Measurements from ENCODE around the gene TMBIM4. TPM values are rescaled to one million over a fixed set of nuclear protein-coding genes. Genes with fewer than 3 reads are reported as not detected.

The TMBIM4 gene
- total RNA-seq, 1 donor: 94.1 TPM

GRCh38 chr12:66140731-66141130 is 29.1 kb downstream of the TMBIM4 start:
- H3K4me2 ChIP-seq (ENCODE audit: insufficient read depth, low read length): no peak overlapping the region
- H2AFZ ChIP-seq (ENCODE audit: low read length): no peak overlapping the region
- no peak for DNase-seq (ENCODE audit: insufficient read length, low spot score, missing footprints)
- H3K4me1 ChIP-seq (ENCODE audit: insufficient read depth, low read length): no peaks in the 10 kb centered on the region
- no peaks in the 10 kb centered on the region for H3K9me3 ChIP-seq (ENCODE audit: low read depth, low read length)
- peaks cover 57% of the 10 kb centered on the region for H3K36me3 ChIP-seq (ENCODE audit: insufficient read depth, low read length)
- peaks cover 23% of the 10 kb centered on the region for H3K79me2 ChIP-seq (ENCODE audit: insufficient read depth, low read length)
- no peaks in the 10 kb centered on the region for H3K27me3 ChIP-seq (ENCODE audit: insufficient read depth, low read length)
- no peak overlapping the region for H3K4me3 ChIP-seq (ENCODE audit: insufficient read depth, low read length)
- no peak for TF ChIP-seq CTCF (IDR thresholded peaks at IDR 0.05; ENCODE audit: extremely low read depth, low read depth, low read length)
- no peak overlapping the region for H3K27ac ChIP-seq (ENCODE audit: low read depth, low read length)
- H4K20me1 ChIP-seq (ENCODE audit: insufficient read depth, low read length): no peaks in the 10 kb centered on the region

- H3K79me2 ChIP-seq (ENCODE audit: insufficient read depth, low read length): peaks cover 21% of the 10 kb centered on the region
- H3K27ac ChIP-seq (ENCODE audit: low read depth, low read length): no peak overlapping the region
- H3K36me3 ChIP-seq (ENCODE audit: insufficient read depth, low read length): peaks cover 53% of the 10 kb centered on the region
Measured at GRCh38 chr12:66139328-66139727, 30.5 kb downstream of the TMBIM4 start.

GRCh38 chr12:66137937-66138336 is 31.9 kb downstream of the TMBIM4 start:
- TF ChIP-seq CTCF (IDR thresholded peaks at IDR 0.05; ENCODE audit: extremely low read depth, low read depth, low read length): no peak
- no peak overlapping the region for H3K4me2 ChIP-seq (ENCODE audit: insufficient read depth, low read length)

More at GRCh38 chr12:66139328-66139727, 30.5 kb downstream of the TMBIM4 start:
- H3K4me3 ChIP-seq (ENCODE audit: insufficient read depth, low read length): no peak overlapping the region
- H3K9me3 ChIP-seq (ENCODE audit: low read depth, low read length): no peaks in the 10 kb centered on the region
- H4K20me1 ChIP-seq (ENCODE audit: insufficient read depth, low read length): no peaks in the 10 kb centered on the region
- DNase-seq (ENCODE audit: insufficient read length, low spot score, missing footprints): no peak
- H2AFZ ChIP-seq (ENCODE audit: low read length): no peak overlapping the region
- no peaks in the 10 kb centered on the region for H3K27me3 ChIP-seq (ENCODE audit: insufficient read depth, low read length)
- H3K4me1 ChIP-seq (ENCODE audit: insufficient read depth, low read length): no peaks in the 10 kb centered on the region
- TF ChIP-seq CTCF (IDR thresholded peaks at IDR 0.05; ENCODE audit: extremely low read depth, low read depth, low read length): no peak
- H3K4me2 ChIP-seq (ENCODE audit: insufficient read depth, low read length): no peak overlapping the region

GRCh38 chr12:66132408-66132807 is 37.4 kb downstream of the TMBIM4 start:
- H3K4me3 ChIP-seq (ENCODE audit: insufficient read depth, low read length): no peak overlapping the region
- peaks cover 5% of the 10 kb centered on the region for H4K20me1 ChIP-seq (ENCODE audit: insufficient read depth, low read length)
- peaks cover 25% of the 10 kb centered on the region for H3K36me3 ChIP-seq (ENCODE audit: insufficient read depth, low read length)
- no peak for TF ChIP-seq CTCF (IDR thresholded peaks at IDR 0.05; ENCODE audit: extremely low read depth, low read depth, low read length)
- H3K27me3 ChIP-seq (ENCODE audit: insufficient read depth, low read length): no peaks in the 10 kb centered on the region
- peaks cover 20% of the 10 kb centered on the region for H3K4me1 ChIP-seq (ENCODE audit: insufficient read depth, low read length)
- H2AFZ ChIP-seq (ENCODE audit: low read length): no peak overlapping the region
- peak overlapping the region; percentile 31 for H3K27ac ChIP-seq (ENCODE audit: low read depth, low read length)
- peak; percentile 85 for DNase-seq (ENCODE audit: insufficient read length, low spot score, missing footprints)
- no peaks in the 10 kb centered on the region for H3K9me3 ChIP-seq (ENCODE audit: low read depth, low read length)
- no peak overlapping the region for H3K4me2 ChIP-seq (ENCODE audit: insufficient read depth, low read length)
- H3K79me2 ChIP-seq (ENCODE audit: insufficient read depth, low read length): peaks cover 34% of the 10 kb centered on the region

More at GRCh38 chr12:66137937-66138336, 31.9 kb downstream of the TMBIM4 start:
- no peaks in the 10 kb centered on the region for H3K27me3 ChIP-seq (ENCODE audit: insufficient read depth, low read length)
- H3K36me3 ChIP-seq (ENCODE audit: insufficient read depth, low read length): peaks cover 46% of the 10 kb centered on the region
- no peak overlapping the region for H3K27ac ChIP-seq (ENCODE audit: low read depth, low read length)
- H3K79me2 ChIP-seq (ENCODE audit: insufficient read depth, low read length): peaks cover 14% of the 10 kb centered on the region
- H3K9me3 ChIP-seq (ENCODE audit: low read depth, low read length): no peaks in the 10 kb centered on the region
- no peak overlapping the region for H2AFZ ChIP-seq (ENCODE audit: low read length)
- no peaks in the 10 kb centered on the region for H4K20me1 ChIP-seq (ENCODE audit: insufficient read depth, low read length)
- no peak for DNase-seq (ENCODE audit: insufficient read length, low spot score, missing footprints)
- H3K4me3 ChIP-seq (ENCODE audit: insufficient read depth, low read length): no peak overlapping the region
- H3K4me1 ChIP-seq (ENCODE audit: insufficient read depth, low read length): peaks cover under 1% of the 10 kb centered on the region

Data from osteoblast (primary cell).